GM18870 (cell line): ENCODE results near the gene RAC2.

ENCODE experiments used
- ATAC-seq: cut with Tn5 transposase; IDR thresholded peaks from one replicate; pipeline ENCODE4 v1.9.1; 2021; ENCODE audit warnings: moderate library complexity; ENCODE audit not compliant: unreplicated experiment

The RAC2 gene

GRCh38 chr22:37276776-37277175, 32.7 kb upstream of the RAC2 start:
- ATAC-seq = no peak

DNA sequence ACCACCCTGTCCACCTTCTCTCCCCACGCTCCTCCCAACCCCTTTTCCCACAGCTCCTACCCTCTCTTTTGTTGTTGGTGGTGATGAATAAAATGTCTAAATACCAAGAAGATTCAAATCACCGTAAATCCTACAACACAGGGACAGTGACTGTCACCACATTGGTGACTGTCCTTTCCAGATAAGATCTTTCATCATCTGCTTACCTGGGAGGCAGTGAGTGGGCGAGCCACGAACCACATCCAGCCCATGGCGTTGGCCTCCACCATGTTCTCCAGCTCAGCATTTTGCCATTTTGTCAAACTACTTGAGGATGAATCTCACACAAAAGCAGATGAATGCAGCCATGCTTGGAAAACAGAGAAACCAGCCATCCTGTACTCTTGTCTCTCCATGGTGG, 31.6 kb upstream of the RAC2 start:
- no peak for ATAC-seq

GRCh38 chr22:37275134-37275533, 31.1 kb upstream of the RAC2 start:
- no peak for ATAC-seq

DNA sequence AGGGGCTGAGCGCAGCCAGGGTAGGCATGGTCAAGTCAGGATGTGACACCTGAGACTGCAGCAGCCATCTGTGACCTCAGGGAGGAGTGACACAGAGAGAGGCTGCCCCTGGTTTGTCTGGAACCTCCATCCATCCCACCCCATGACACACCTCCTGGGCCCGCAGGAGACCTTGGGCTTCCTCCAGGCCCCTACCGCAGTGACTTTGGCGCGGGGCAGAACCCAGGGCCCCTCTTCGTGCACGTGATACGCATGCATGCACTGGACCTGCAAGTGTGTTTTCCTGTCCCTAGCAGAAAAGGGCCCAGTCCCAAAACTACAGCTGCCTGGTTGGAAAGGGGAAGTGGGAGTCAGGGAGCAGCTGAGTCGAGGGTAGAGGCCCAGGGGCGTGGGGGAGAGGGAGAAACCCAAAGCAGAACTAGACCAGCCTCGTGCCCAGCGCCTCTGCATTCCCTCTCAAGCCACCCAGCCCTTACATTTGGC, 30.4 kb upstream of the RAC2 start:
- no peak for ATAC-seq

- no peak for ATAC-seq
Observed at GRCh38 chr22:37273846-37274225, 29.8 kb upstream of the RAC2 start.

DNA sequence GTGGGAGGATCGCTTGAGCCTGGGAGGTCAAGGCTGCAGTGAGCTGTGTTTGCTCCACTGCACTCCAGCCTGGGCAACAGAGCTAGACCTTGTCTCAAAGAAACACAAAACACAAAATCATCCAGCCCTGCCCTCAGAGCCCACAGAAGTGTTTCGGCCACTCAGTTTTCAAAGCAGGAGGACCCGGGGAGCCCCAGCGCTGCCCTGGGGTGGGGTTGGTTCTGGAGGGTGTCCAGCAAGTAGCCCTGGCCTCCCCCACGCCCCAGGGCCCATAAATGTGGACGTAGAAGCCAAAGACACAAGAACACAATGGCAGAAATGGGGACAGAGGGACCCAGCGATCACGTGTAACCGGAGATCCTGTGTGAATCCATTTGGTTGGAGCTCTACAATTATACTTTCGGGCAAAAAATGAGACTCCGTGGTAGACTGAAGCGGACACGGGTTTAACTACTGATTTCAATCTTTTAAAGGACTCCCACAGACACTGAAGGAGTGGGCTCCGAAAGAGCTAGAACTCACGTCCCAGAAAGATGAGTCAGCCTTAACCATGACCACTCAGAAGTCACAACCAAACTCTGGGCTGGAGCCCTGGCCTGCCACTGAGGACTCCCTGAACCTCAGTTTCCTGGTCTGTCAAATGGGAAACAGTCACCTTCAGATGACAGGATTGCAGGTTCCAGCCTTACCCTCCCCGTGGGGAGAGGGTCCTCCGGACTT, 29.2 kb upstream of the RAC2 start:
- ATAC-seq = no peak

DNA sequence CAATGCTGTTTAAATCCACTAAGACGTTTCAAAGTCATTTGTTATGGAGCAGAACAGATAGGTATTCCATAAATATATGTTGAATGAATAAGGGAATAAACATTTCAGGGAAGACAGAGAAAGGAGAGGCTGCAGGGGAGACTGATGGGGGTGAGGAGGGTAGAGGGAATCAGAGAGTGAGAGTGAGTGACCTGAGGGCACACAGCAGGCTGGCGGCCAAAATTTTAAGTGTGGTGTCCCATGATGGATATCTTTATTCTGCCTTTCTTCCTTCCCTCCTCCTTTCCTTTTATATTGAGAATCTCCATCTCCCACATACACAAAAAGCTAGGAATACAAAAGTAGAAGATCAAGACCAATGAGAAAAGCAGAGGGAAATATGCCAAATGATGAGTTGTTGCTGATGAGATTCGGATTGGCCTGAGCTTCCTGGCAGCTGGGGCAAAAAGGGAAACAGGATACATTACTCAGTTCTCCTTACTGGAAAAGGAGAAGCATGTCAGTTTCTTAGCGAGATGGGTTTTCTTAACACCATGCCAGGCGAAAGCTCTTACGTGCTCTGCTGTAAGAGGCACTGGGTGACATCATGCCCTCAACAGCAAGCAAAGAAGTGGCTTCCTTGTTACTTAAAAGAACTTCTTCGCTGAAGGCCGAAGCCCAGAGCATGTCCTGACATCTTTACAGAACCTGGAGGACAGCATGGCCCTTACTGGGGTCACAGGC, 27.0 kb upstream of the RAC2 start:
- no peak for ATAC-seq

DNA sequence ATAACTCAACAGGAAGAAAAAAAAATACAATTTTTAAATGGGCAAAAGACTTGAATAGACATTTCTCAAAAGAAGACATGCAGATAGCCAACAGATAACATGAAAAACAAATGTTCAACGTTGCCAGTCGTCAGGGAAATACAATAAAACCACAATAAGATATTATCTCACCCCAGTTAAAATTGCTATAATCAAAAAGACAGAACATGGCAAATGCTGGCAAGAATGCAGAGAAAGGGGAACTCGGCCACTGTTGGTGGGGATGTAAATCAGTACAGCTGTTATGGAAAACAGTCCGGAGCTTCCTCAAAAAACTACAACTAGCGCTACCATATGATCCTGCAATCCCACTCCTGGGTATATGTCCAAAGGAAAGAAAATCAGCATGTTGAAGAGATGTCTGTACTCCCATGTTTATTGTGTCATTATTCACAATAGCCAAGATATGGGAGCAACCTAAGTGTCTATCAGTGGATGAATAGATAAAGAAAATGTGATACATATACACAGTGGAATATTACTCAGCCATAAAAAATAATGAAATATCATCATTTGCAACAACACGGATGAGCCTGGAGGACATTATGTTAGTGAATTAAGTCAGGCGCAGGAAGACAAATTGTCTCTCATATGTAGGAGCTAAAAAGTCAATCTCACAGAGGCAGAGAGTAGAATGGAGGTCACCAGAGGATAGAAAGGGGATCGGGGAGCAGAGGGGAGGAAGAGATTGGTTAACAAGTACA, 26.0 kb upstream of the RAC2 start:
- no peak for ATAC-seq

DNA sequence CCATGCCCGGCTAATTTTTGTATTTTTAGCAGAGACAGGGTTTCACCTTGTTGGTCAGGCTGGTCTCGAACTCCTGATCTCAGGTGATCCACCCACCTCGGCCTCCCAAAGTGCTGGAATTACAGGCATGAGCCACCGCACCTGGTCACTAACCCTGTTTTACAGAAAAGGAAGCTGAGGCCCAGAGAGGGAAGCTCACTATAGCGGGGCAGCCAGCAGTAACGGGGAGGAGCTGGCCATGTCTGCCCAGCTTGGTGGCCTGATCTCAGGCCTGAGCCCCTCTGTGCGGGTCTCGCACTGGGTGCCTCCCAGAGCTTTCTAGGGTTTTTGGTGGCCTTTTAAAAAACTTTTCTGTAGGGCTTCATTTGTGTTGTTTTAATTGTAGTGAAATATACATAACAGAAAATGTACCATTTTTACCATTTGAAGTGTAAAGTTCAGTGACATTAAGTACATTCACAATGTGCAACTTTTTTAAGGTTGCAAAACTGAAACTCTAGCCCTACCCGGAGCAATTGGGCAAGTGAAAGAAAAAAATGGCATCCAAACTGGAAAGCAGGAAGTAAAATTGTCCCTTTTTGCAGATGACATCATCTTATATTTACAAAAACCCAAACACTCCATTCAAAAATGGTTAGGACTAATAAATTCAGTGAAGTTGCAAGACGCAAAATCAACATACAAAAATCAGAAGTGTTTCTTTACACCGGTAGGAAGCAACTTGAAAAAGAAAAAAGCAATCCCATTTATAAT, 23.8 kb upstream of the RAC2 start:
- ATAC-seq = no peak

- ATAC-seq = no peak
Observed at GRCh38 chr22:37267135-37267587, 23.1 kb upstream of the RAC2 start.

GRCh38 chr22:37266581-37267134, 22.6 kb upstream of the RAC2 start:
- ATAC-seq = no peak

DNA sequence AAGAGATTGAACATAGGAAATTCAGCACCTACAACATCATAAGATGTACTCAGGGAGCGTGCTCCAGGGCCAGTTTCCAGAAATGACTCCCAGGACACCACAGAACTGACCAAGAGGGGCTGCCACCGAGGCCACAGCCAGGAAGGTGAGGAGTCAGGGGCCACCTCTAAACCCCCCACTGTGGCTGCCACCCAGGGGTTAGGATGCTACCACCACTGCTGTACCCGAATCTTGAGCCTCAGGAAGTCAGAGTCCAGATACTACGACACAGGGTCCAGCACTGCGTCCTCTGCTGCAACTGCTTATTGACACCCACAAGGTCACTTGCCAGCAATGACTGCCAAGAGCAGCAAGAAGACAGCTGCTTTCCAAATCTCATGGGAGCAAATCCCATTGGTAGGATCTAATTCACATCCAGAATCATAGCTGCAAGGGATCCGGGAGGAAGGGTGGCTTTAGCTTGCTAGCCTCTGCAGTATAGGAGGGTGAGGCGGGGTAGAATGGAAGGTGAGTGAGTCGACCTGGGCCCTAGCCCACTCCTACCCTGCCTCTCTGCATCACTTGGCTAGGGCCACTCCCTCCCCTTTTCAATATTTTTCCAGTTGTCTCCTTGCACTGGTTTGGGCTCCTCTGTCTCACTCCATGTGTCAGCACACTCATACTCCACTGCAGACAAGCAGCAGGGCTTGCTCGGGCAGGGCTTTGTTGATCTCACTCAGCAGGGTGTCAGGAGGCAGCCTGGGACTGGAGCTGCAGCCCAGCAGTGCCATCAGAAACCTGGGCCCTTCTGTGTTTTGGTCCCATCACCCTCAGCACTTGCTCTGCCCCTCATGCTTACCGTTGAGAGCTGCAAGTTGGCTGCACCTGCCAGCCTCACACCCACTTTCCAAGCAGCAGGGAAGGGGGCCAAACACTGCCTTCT, 20.2 kb upstream of the RAC2 start:
- ATAC-seq = no peak

DNA sequence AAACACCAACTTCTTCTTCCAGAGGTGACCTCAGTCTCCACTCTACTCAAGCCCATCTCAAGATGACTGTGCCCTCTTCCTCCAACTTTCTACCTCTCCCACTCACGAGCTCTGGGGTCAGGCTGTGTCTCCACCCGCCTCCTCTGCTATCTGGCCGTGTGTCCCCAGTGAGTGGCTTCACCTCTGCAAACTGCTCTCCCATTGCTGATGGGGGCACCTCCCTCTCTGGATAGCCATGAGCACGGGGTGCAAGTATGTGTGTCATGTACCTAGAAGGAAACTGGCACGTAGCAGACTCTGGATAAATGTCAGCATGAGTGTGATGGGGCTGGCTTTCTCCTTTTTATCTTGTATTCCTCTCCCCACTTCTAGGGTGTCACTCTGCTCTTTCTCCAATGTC, 18.3 kb upstream of the RAC2 start:
- ATAC-seq = no peak

- ATAC-seq = no peak
Observed at GRCh38 chr22:37260901-37261336, 16.9 kb upstream of the RAC2 start.

DNA sequence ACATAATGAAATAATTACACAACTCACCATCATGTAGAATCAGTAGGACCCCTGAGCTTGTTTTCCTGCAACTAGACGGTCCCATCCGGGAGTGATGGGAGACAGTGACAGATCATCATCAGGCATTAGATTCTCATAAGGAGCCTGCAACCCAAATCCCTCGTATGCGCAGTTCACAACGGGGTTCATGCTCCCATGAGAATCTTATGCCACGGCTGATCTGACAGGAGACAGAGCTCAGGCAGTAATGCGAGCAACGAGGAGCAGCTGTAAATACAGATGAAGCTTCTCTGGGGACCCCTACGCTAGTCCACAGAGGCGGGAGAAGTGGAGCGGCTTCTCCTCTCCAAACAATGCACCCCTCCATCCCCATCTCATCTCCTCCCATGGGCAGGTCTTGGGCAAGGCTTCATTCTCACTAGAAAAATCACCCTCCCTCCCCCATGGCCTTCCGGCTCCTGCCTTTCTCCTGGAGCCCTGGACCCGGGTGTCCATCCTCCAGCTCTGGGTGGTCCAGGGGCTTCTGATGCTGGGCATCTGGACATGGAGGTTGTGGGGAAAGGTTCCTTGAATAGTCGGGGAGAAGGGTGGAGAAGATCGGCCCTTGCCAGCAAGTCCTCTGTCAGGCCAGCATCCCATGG, 16.2 kb upstream of the RAC2 start:
- no peak for ATAC-seq

GRCh38 chr22:37259540-37260029, 15.5 kb upstream of the RAC2 start:
- ATAC-seq = no peak

- no peak for ATAC-seq
Observed at GRCh38 chr22:37258753-37259401, 14.8 kb upstream of the RAC2 start.

- no peak for ATAC-seq
Observed at GRCh38 chr22:37258005-37258752, 14.1 kb upstream of the RAC2 start.
